HCT116 (cell line): ENCODE results near the gene CCHCR1. TPM values are rescaled to one million over a fixed set of nuclear protein-coding genes. Genes with fewer than 3 reads are reported as not detected.

ENCODE experiments used
- ATAC-seq: fragments of 200-7000 bp; cut with Tn5 transposase; 2 replicates; pipeline ENCODE4 v1.9.1; 2020; ENCODE audit warnings: mild to moderate bottlenecking, moderate library complexity
- BruUV-seq: library from RNA; stranded (reverse); fragments of 400-500 nt; replicated peaks from 2 replicates; lab custom pipeline; 2021; lab: Mats Ljungman, UMichigan
- CTCF ChIA-PET: fragments of 300-600 bp; sonication (Branson Sonifier 250); formaldehyde crosslinking; loops from one replicate; lab custom pipeline; 2021; ENCODE audit warnings: antibody characterized with exemption; lab: Charles Lee
- POLR2A ChIA-PET: fragments of 300-600, 350-600 bp; sonication (Branson Sonifier 250); formaldehyde crosslinking; loops from one replicate; lab custom pipeline; 2021; ENCODE audit warnings: antibody characterized with exemption; lab: Charles Lee
- RAD21 ChIA-PET, 2 experiments: fragments of 300-600 bp; sonication (Branson Sonifier 250); formaldehyde crosslinking; loops; one replicate each; lab custom pipeline; 2023; ENCODE audit warnings: low total read pairs in 2 of 2; ENCODE audit not compliant: uncharacterized antibody in 2 of 2, unreplicated experiment in 2 of 2, low non-redundant PET in 1 of 2; lab: Charles Lee
- DNase-seq: peaks from one replicate; pipeline ENCODE4 v3.0.0-alpha.2; 2010; ENCODE audit warnings: low read depth, low spot score
- H2AFZ ChIP-seq: fragments of 200-600 bp; shearing (Covaris generic), sonication (generic); 2 replicates; pipeline ENCODE4 v1.6.1; 2017; ENCODE audit warnings: low read depth, mixed run types, mixed read lengths, antibody characterized with exemption, low read length; ENCODE audit not compliant: poor library complexity, severe bottlenecking
- H3K27ac ChIP-seq: 2 replicates; pipeline ENCODE4 v1.5.1; 2012; ENCODE audit warnings: low read depth, low read length
- H3K27me3 ChIP-seq: fragments of 200-600 bp; sonication (generic); 2 replicates; pipeline ENCODE4 v1.6.1; 2016; ENCODE audit warnings: mixed run types, low read length, mixed read lengths; ENCODE audit not compliant: insufficient read depth
- H3K36me3 ChIP-seq, 2 experiments: fragments of 200-500 bp in 1 of 2; fragments of 200-600 bp in 1 of 2; sonication (Bioruptor generic) in 1 of 2; sonication (generic) in 1 of 2; 2 replicates each; pipeline versions ENCODE4 v1.5.1 to v1.6.1; 2014 to 2016; ENCODE audit warnings: low read length in 2 of 2, inconsistent platforms in 1 of 2, mixed read lengths in 1 of 2, mixed run types in 1 of 2; ENCODE audit not compliant: insufficient read depth in 2 of 2, control insufficient read depth in 1 of 2
- H3K4me1 ChIP-seq, 2 experiments: fragments of 200-600 bp in 1 of 2; sonication (generic) in 1 of 2; 2 replicates each; pipeline versions ENCODE4 v1.5.1 to v1.6.1; 2012 to 2017; ENCODE audit warnings: low read length in 2 of 2, inconsistent platforms in 1 of 2, mild to moderate bottlenecking in 1 of 2, mixed read lengths in 1 of 2, mixed run types in 1 of 2, moderate library complexity in 1 of 2; ENCODE audit not compliant: insufficient read depth in 2 of 2, control insufficient read depth in 1 of 2
- H3K4me2 ChIP-seq: fragments of 200-600 bp; sonication (generic); 2 replicates; pipeline ENCODE4 v1.6.1; 2017; ENCODE audit warnings: mixed run types, low read length, mixed read lengths
- H3K4me3 ChIP-seq, 2 experiments: fragments of 200-600 bp in 1 of 2; sonication (generic) in 1 of 2; replicated peaks in 1 of 2; 2 replicates each; pipeline ENCODE4 v1.5.1; 2011 to 2016; ENCODE audit warnings: low read length in 2 of 2, control low read depth in 1 of 2, low read depth in 1 of 2, mild to moderate bottlenecking in 1 of 2, mixed read lengths in 1 of 2, mixed run types in 1 of 2
- H3K79me2 ChIP-seq: fragments of 200-600 bp; sonication (generic); 2 replicates; pipeline ENCODE4 v1.6.1; 2017; ENCODE audit warnings: mild to moderate bottlenecking, mixed run types, low read length, moderate library complexity, mixed read lengths; ENCODE audit not compliant: insufficient read depth
- H3K9ac ChIP-seq: fragments of 200-600 bp; sonication (generic); 2 replicates; pipeline ENCODE4 v1.6.1; 2016; ENCODE audit warnings: low read length, mixed read lengths
- H3K9me2 ChIP-seq: fragments of 200-600 bp; sonication (generic), shearing (Covaris generic); 2 replicates; pipeline ENCODE4 v1.6.1; 2017; ENCODE audit warnings: mixed run types, mild to moderate bottlenecking, moderate library complexity; ENCODE audit not compliant: insufficient read depth
- H3K9me3 ChIP-seq, 2 experiments: fragments of 200-500 bp in 1 of 2; fragments of 200-600 bp in 1 of 2; sonication (Bioruptor generic) in 1 of 2; sonication (generic) in 1 of 2; 2 replicates each; pipeline ENCODE4 v1.6.1; 2014 to 2017; ENCODE audit warnings: low read length in 2 of 2, mixed read lengths in 2 of 2, inconsistent platforms in 1 of 2, low read depth in 1 of 2, mild to moderate bottlenecking in 1 of 2, mixed run types in 1 of 2, moderate library complexity in 1 of 2; ENCODE audit not compliant: control insufficient read depth in 1 of 2, insufficient read depth in 1 of 2
- H4K20me1 ChIP-seq: fragments of 200-600 bp; sonication (generic), shearing (Covaris generic); 2 replicates; pipeline ENCODE4 v1.6.1; 2017; ENCODE audit warnings: mixed run types, mild to moderate bottlenecking, moderate library complexity; ENCODE audit not compliant: insufficient read depth
- CBX3 ChIP-seq: IDR thresholded peaks from 2 replicates; pipeline ENCODE4 v1.6.1; 2012; ENCODE audit warnings: low read depth
- CEBPB ChIP-seq: IDR thresholded peaks from 2 replicates; pipeline ENCODE4 v1.6.1; 2012; ENCODE audit warnings: low read depth
- JUND ChIP-seq: IDR thresholded peaks from 2 replicates; pipeline ENCODE4 v1.6.1; 2012
- TCF7L2 ChIP-seq: IDR thresholded peaks from 2 replicates; pipeline ENCODE4 v1.7.0; 2011; ENCODE audit warnings: borderline replicate concordance, inconsistent platforms; ENCODE audit not compliant: insufficient read depth, insufficient read length; ENCODE audit errors: extremely low read depth
- ZBTB33 ChIP-seq: IDR thresholded peaks from 2 replicates; pipeline ENCODE4 v1.6.1; 2011; ENCODE audit warnings: mild to moderate bottlenecking, low read length, moderate library complexity; ENCODE audit not compliant: insufficient replicate concordance; ENCODE audit errors: extremely low read depth
- ZFX ChIP-seq: fragments of 450-650 bp; IDR thresholded peaks from 2 replicates; pipeline ENCODE4 v1.6.1; 2017
- intact Hi-C: fragments of 100-400 bp; cut with micrococcal nuclease; formaldehyde crosslinking; loops from 2 replicates; pipeline ENCODE4 v1.10.0; 2022
- total RNA-seq: library from RNA; stranded (reverse); gene quantifications from one replicate; pipeline ENCODE4 v1.2.1, GENCODE V29; 2021; ENCODE audit not compliant: unreplicated experiment

Gene CCHCR1
- total RNA-seq, 1 experiment from 2014 or later = 40.7 TPM

- no peaks in the 10 kb centered on the region for H3K9me3 ChIP-seq
- intact Hi-C loops = no loop called here
- ATAC-seq (no peak), DNase-seq (no peak)
- ChIA-PET CTCF (interaction anchor here (1.3 kb wide), 1 partner anchor 208 kb away, joined by 7 read pairs; no protein-coding TSS in a partner anchor), RAD21 (no interaction called here), POLR2A (interaction anchor here (1.3 kb wide), 1 partner anchor 44 kb away, joined by 3 read pairs; no protein-coding TSS in a partner anchor)
- peaks cover 9% of the 10 kb centered on the region for H3K79me2 ChIP-seq
- H3K4me1 ChIP-seq = peaks cover 18 to 28% of the 10 kb centered on the region in 2 experiments
- peak overlapping the region; percentile 75 for H3K9ac ChIP-seq
- H3K27me3 ChIP-seq = no peaks in the 10 kb centered on the region
- TF ChIP-seq ZBTB33 (no peak), TCF7L2 (no peak), CEBPB (no peak), JUND (no peak), CBX3 (no peak), ZFX (no peak)
- H3K4me2 ChIP-seq = peak overlapping the region; percentile 95
- peak overlapping the region; percentile 90 for H2AFZ ChIP-seq
- H3K4me3 ChIP-seq = peak overlapping the region; percentile 88 to 95
- BruUV-seq = TSS peak; percentile 66
- H3K36me3 ChIP-seq = peaks cover 12% of the 10 kb centered on the region in 2 experiments
- no peaks in the 10 kb centered on the region for H4K20me1 ChIP-seq
- peak overlapping the region; percentile 6 for H3K27ac ChIP-seq
- no peaks in the 10 kb centered on the region for H3K9me2 ChIP-seq
These were observed 1.6 kb upstream of the CCHCR1 start for GRCh38 chr6:31158863-31159855.
